ELF-1 (cell line): ENCODE measurements around the gene ZNF827.

Source experiments
- DNase-seq: peaks from one replicate; pipeline ENCODE4 v3.0.0-alpha.2; 2016; ENCODE audit warnings: low read depth, low spot score

ZNF827 gene

GRCh38 chr4:145935253-145936141 lies 3.1 kb downstream of the ZNF827 start:
- DNase-seq, result peak; percentile 78

GRCh38 chr4:145934434-145935047 lies 4.1 kb downstream of the ZNF827 start:
- no peak for DNase-seq

DNA sequence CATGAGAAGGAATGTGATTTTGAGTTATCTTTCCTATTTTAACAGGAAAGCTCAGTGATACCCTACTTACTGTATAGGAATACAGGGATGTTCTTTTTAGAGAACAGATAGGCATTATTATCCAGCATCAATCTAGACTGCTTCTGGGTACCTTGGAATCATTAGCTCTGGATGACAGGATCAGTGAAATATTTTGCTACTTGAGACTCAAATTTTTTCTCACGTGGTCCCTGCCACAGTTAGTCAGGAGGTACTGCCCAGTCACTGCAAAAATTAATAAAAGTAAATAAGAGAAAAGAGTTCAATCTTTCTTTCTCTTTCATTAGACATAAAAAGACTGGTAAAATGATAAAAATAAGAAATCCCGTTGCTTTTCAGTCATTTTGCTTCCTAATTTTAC lies 5.5 kb downstream of the ZNF827 start:
- no peak for DNase-seq

DNA sequence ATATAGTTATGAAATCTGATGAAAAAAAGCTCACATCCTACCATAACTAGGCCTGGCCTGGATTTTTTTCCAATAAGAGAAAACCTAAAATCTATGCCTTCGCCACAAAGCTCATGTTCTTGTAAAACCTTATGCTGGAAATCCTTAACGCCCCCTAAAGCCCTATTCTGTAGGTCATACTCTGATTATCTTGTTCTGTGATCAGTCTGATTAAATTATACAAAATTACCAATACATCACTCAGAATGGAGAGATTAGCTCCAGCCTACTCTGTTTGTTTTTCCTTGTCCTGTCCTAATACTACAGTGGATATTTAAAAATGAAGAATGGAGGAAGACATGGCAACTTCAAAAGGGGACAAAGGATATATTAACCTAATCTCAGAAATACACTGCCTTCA lies 7.2 kb downstream of the ZNF827 start:
- DNase-seq, result no peak

GRCh38 chr4:145930592-145930991 lies 8.0 kb downstream of the ZNF827 start:
- no peak for DNase-seq

DNA sequence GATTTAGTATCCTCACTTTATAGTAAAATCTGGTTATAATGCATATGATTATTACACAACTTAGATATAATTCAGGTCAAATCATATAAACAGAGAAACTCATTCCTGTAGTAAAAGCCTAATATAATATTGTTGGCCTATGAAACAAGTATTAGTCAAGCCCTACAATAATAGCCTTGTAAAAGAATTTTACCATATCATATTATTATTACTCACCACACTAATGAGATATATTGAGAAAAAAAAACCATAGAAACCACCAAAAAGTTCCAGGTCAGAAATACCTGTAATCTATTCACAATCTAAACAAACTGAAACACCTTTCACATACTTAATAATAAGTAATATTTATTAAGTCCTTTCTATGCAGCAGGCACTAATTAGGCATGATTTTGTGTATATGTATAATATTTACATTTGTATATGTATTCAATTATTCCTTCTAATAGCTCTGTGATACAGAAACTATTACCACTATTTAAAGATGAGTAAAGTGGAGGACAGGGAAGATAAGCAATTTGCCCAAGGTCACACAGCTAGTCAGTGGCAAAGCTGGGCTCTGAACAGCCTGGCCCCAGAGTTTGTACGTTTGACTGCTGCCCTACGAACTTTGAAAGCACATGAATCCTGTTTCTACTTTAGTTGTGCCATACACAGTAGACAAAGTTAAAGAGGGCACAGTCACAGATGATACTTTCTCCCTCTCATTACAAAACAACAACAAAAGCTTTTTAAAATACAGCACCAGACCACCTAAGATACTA lies 9.0 kb downstream of the ZNF827 start:
- DNase-seq, result no peak

DNA sequence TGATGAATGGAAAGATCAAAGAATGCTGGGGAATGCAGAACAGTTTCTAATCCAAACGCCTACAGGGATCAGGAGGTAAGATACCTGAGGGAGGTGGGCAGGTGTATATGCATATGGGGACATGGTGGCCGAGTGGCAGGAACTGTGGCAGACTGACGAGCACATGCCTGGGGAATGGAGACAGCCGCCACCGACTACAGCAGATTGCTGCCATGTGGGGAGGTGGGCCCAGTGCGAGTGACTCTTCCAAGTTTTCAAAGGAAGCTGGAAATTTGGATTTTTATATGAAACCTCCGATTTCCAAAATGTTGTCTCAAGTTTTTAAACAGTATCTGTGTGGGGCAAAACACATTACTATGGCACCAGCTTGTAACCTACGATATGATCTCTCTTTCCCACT lies 9.9 kb downstream of the ZNF827 start:
- no peak for DNase-seq

DNA sequence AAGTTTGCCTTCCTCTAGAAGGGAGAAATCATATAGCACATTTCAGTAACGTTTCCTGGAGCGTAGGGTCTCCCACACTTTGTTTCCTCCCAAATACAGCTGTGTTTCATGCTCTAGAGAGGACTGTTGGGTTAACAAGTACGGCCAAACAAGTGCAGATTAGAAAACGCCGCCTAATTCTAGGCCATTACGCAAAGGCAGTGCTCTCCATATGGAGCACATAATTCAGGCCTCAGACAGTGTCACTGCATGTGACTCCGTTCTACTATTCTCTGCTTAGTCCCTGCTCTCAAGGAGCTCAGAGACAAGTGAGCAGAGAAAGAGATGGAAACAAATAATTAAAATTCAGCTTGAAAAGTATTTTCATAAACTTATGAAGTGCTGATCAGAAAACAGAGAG lies 11.6 kb downstream of the ZNF827 start:
- DNase-seq, result no peak

GRCh38 chr4:145921231-145921630 lies 17.4 kb downstream of the ZNF827 start:
- no peak for DNase-seq

GRCh38 chr4:145920205-145920604 lies 18.4 kb downstream of the ZNF827 start:
- no peak for DNase-seq

GRCh38 chr4:145912376-145912775 lies 26.2 kb downstream of the ZNF827 start:
- no peak for DNase-seq

DNA sequence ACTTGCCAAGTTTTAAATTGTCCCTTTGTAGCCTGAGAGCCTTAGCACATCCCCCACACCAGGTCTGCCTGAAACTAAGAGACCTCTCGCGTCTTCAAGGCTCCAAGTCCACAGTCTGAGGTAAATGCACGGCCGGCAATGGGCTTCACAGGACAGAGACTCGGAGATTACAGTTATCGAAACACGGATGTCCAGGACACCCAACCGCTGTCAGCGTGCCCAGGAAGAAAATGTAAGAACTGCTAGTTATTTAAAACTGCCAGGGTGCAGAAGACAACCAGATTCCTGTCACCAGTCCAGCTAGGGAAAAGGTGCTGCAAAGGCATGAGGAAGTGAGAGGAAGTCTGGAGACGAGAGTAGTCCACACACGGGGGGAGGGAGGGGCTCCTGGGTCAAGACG lies 28.9 kb downstream of the ZNF827 start:
- DNase-seq, result peak; percentile 21

DNA sequence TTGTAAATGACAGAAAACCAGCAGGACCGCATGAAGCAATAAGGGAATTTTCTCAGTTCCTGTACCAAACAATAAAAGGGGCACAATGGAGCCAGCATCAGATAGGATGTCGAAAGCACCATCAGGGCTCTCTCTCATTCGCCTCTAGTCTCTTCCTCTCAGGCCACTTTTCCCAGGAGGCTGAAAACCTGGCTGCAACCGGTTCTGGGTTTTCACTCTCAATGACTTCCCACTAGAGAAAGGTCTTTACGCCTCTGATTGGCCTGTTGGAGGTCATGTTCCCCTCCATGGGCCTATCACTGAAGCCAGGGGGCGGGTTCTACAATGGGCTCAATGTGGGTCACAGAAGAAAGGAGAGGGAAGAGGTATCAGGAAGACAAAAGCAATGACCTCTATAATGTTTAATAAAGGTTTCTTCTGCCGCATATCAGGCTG lies 29.3 kb downstream of the ZNF827 start:
- peak; percentile 91 for DNase-seq

DNA sequence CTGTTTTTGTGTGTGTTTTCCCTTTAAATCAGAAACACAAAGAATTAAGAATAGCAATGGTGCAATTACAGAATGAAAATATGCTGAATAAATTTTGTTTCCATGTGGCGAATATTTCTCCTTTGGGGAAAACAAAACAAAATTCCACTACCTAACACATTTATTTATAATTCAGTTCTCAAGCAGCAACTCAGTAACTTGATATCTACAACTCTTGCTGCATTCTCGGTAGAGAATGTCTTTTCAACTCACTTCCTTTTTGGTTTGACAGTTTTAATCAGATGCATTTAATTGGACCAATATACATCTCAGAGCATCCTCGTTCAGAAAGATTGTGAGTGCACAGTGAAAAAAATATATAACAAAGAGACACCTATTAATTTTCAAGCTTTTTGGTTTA lies 30.8 kb downstream of the ZNF827 start:
- DNase-seq, result no peak

GRCh38 chr4:145907390-145907789 lies 31.2 kb downstream of the ZNF827 start:
- DNase-seq, result no peak

- no peak for DNase-seq
Observed at GRCh38 chr4:145904413-145905177, 34.0 kb downstream of the ZNF827 start.

- DNase-seq, result no peak
Observed at GRCh38 chr4:145902522-145902921, 36.1 kb downstream of the ZNF827 start.

DNA sequence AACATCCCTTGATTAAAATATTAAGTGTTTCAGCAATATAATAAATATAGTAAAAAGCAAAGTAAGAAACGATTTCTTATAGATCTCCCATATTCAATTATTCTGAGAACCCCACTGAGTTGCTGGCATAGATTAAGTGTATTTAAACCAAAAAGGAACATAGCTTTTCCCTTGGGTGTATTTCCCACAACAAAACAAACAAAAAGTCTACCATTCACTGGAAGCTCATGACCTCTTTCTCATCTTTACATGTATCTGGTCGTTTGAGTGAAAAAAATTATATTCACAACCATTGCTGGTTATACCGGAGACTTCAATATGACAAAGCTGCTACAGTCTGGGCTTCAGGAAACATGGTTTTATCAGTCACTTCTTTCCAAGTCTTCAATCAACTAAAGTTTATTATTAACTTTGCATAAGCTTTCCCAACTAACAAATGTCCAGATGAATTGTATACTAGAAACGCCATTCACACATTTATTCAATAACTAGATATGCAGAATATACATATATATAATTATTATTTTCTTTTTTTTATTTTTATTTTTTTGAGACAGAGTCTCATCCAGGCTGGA lies 38.6 kb downstream of the ZNF827 start:
- no peak for DNase-seq

DNA sequence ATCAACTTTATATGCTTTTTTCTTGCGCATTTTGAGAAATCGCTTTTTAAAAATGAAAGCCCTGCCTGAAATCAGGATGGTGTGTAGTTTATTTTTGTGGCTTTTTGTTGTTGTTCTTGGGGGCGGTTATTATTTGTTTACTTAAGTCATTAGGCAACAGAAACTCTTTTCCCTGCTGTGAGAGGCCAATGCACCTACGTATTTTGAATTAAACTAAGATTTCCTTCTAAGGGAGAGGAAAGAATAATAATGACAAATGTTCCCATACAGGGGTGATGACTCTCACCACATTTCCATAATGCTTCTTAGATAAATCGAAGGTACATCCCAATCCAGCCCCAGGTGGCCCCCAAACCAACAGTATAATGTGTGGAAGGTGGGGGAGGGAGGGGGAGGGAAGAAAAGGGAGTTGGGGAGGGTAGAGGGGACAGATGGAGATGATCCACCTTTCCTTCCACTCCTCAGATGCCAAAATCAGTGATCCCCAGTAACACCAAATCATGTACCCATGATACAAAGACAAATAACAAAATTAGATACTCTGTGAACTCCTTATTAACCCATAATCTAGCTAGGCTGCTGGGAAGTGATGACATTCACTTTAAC lies 39.6 kb downstream of the ZNF827 start:
- DNase-seq, result no peak

GRCh38 chr4:145898466-145898865 lies 40.2 kb downstream of the ZNF827 start:
- no peak for DNase-seq

DNA sequence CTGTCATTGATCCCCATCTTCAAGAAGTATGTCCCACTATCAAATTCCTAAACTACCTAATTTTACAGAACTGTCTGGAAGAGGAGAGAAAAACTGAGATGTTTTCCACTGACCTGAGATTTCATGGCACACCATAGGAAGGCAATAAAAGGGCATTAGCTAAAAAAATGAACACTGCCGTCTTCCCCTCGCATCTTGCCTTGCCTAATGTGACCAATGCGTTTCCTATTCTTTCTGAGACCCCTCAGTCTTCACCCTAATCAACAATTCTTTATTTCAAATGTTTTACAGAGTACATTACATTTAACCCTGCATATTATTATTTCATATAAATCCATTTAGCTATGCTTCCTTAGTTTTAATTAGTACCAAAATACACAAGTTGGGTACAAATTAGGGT lies 43.6 kb downstream of the ZNF827 start:
- DNase-seq, result no peak
